Melanocyte of skin (primary cell): ENCODE results near the gene NFE2L2. TPM values are rescaled to one million over a fixed set of nuclear protein-coding genes. Genes with fewer than 3 reads are reported as not detected.

Source experiments
- small RNA-seq, 2 donors: library from RNA; depleted of rRNA; stranded (forward); fragments of <200 nt; gene quantifications; one replicate each; pipeline ENCODE3, GENCODE V24; 2012
- total RNA-seq, 2 donors: library from RNA; depleted of rRNA; stranded (reverse); fragments of >200 nt; gene quantifications; 2 replicates each; pipeline ENCODE4 v1.2.3, GENCODE V29; 2012

The NFE2L2 gene
- total RNA-seq = 10 to 100 TPM; 60.2 to 64.9 TPM

GRCh38 chr2:177264693-177265587 lies at the start of gene NFE2L2:
NFE2L2 (minus strand) TSS chr2:177264727; CDS start chr2:177264576, 151 bp downstream.

GRCh38 chr2:177212106-177212890 lies 52.2 kb downstream of the NFE2L2 start, which contains the start of gene HNRNPA3:
HNRNPA3 (plus strand) TSS chr2:177212794; CDS start chr2:177212800, 6 bp downstream.

Small RNA genes within 50 kb of the gene (small RNA-seq; reads per million reads assigned to genes)
- 0 reads per million in 2 donors for gene MIR3128
- gene MIR6512 = 0 reads per million in 2 donors
- gene RF00019 = 0 reads per million in 2 donors

Other genes starting within 250 kb of the NFE2L2 start
- 10 to 100 TPM; 28.6 to 47.6 TPM for gene HNRNPA3, start 51.9 kb downstream of the NFE2L2 start, total RNA-seq
- 10 to 100 TPM; 37.5 to 69.9 TPM for gene AGPS, start 128.0 kb upstream of the NFE2L2 start, total RNA-seq